SU-DHL-6 (cell line): ENCODE results near the gene IRX3.

Experiments used
- H2AFZ ChIP-seq: fragments of 200-600 bp; sonication (generic); 2 replicates; pipeline ENCODE4 v1.6.1; 2014; ENCODE audit warnings: low read depth, mild to moderate bottlenecking, moderate library complexity, mixed read lengths, antibody characterized with exemption, low read length; ENCODE audit not compliant: severe bottlenecking
- H3F3A ChIP-seq: fragments of 200-600 bp; shearing (Covaris generic); 2 replicates; pipeline ENCODE4 v1.6.0; 2016; ENCODE audit warnings: antibody characterized with exemption, mild to moderate bottlenecking; ENCODE audit not compliant: insufficient read depth
- H3K27ac ChIP-seq: fragments of 200-600 bp; sonication (generic); 2 replicates; pipeline ENCODE4 v1.5.1; 2016; ENCODE audit warnings: low read depth, mild to moderate bottlenecking, low read length, moderate library complexity, mixed read lengths
- H3K27me3 ChIP-seq: fragments of 200-600 bp; sonication (generic), shearing (Covaris generic); 2 replicates; pipeline ENCODE4 v1.6.0; 2014; ENCODE audit warnings: mild to moderate bottlenecking, low read length
- H3K36me3 ChIP-seq: fragments of 200-600 bp; sonication (generic); 2 replicates; pipeline ENCODE4 v1.6.1; 2014; ENCODE audit warnings: mild to moderate bottlenecking, low read length, mixed read lengths
- H3K4me2 ChIP-seq: fragments of 300-600, 200-600 bp; shearing (Covaris generic), sonication (generic); 2 replicates; pipeline ENCODE4 v1.6.0; 2014; ENCODE audit warnings: low read length, low read depth, mild to moderate bottlenecking; ENCODE audit not compliant: poor library complexity, severe bottlenecking
- H3K4me3 ChIP-seq: fragments of 200-600 bp; sonication (generic); 2 replicates; pipeline ENCODE4 v1.5.1; 2014; ENCODE audit warnings: antibody characterized with exemption, low read length, mild to moderate bottlenecking, mixed read lengths; ENCODE audit not compliant: insufficient read depth, poor library complexity, severe bottlenecking
- H3K79me2 ChIP-seq: fragments of 200-600 bp; sonication (generic); 2 replicates; pipeline ENCODE4 v1.6.1; 2014; ENCODE audit warnings: mild to moderate bottlenecking, low read length, moderate library complexity; ENCODE audit not compliant: insufficient read depth
- H3K9ac ChIP-seq: fragments of 200-600 bp; sonication (generic); 2 replicates; pipeline ENCODE4 v1.7.0; 2014; ENCODE audit warnings: mild to moderate bottlenecking, low read length
- H3K9me2 ChIP-seq: fragments of 200-600 bp; sonication (generic); replicated peaks from 2 replicates; pipeline ENCODE4 v1.6.1; 2014; ENCODE audit warnings: low read length; ENCODE audit not compliant: insufficient read depth
- H3K9me3 ChIP-seq: fragments of 200-600 bp; sonication (generic); 2 replicates; pipeline ENCODE4 v1.6.1; 2014; ENCODE audit warnings: low read length, mixed read lengths; ENCODE audit not compliant: insufficient read depth
- H4K20me1 ChIP-seq: fragments of 200-600 bp; sonication (generic); 2 replicates; pipeline ENCODE4 v1.6.1; 2014; ENCODE audit warnings: low read depth, mild to moderate bottlenecking, antibody characterized with exemption, low read length, moderate library complexity, mixed read lengths
- EZH2phosphoT487 ChIP-seq: fragments of 200-600 bp; sonication (generic), shearing (Covaris generic); conservative IDR thresholded peaks from 2 replicates; pipeline ENCODE4 v1.6.1; 2018; ENCODE audit warnings: mild to moderate bottlenecking, antibody characterized with exemption, low read length, moderate library complexity, mixed read lengths
- TF ChIP-seq, protein P1 (sequence below): fragments of 200-600 bp; sonication (generic); IDR thresholded peaks from one replicate; pipeline ENCODE4 v1.5.1; 2017; ENCODE audit warnings: antibody characterized with exemption, mild to moderate bottlenecking, low read length, moderate library complexity; ENCODE audit not compliant: insufficient read depth, poor library complexity, severe bottlenecking

IRX3 gene

GRCh38 chr16:54284931-54285413 is 1.6 kb downstream of the IRX3 start:
- Histone ChIP-seq H3K4me2 (no peak overlapping the region), H3K27ac (no peak overlapping the region), H2AFZ (no peak overlapping the region), H3K36me3 (no peaks in the 10 kb centered on the region), H3K79me2 (no peaks in the 10 kb centered on the region), H3K9ac (no peak overlapping the region), H3K27me3 (no peaks in the 10 kb centered on the region), H3K9me3 (no peaks in the 10 kb centered on the region), H3K4me3 (no peak overlapping the region), H3K9me2 (no peaks in the 10 kb centered on the region), H3F3A (no peaks in the 10 kb centered on the region), H4K20me1 (no peaks in the 10 kb centered on the region)
- TF ChIP-seq, protein P1, sequence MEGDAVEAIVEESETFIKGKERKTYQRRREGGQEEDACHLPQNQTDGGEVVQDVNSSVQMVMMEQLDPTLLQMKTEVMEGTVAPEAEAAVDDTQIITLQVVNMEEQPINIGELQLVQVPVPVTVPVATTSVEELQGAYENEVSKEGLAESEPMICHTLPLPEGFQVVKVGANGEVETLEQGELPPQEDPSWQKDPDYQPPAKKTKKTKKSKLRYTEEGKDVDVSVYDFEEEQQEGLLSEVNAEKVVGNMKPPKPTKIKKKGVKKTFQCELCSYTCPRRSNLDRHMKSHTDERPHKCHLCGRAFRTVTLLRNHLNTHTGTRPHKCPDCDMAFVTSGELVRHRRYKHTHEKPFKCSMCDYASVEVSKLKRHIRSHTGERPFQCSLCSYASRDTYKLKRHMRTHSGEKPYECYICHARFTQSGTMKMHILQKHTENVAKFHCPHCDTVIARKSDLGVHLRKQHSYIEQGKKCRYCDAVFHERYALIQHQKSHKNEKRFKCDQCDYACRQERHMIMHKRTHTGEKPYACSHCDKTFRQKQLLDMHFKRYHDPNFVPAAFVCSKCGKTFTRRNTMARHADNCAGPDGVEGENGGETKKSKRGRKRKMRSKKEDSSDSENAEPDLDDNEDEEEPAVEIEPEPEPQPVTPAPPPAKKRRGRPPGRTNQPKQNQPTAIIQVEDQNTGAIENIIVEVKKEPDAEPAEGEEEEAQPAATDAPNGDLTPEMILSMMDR = no peak
- TF ChIP-seq EZH2phosphoT487 = no peak

DNA sequence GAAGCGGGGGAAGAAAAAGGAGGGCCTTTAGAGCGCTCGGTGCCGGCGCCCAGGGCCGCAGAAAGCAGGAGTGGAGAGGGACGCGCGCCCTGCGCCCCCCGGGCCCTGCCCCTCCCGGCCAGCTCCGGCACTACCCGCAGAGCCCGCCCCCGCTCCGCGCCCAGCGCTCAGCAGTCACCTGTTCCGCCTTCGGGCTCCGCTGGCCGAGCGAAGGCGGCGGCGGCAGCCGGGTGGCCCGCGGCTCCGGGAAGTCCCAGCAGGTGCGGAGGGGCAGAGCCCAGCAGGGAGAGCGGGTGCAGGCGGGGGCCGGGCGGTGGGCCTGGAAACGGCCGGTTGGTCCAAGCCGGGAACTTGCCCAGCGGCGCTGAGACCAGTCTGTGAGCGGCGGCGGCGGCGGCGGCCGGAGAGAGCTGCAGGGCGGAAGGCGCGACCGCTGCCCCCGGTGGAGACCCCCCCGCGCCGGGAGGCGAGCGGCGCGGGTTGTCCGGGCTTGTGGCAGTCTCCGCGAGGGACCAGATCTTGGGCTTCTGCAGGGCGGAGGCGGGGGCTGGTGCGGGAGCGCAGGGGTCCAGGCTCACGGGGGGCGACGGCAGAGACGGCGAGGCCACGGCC is 2.2 kb downstream of the IRX3 start:
- H3K9me2 ChIP-seq = no peaks in the 10 kb centered on the region
- H3K9me3 ChIP-seq = no peaks in the 10 kb centered on the region
- H3F3A ChIP-seq = no peaks in the 10 kb centered on the region
- H3K79me2 ChIP-seq = no peaks in the 10 kb centered on the region
- H3K27me3 ChIP-seq = no peaks in the 10 kb centered on the region
- no peak overlapping the region for H3K27ac ChIP-seq
- H3K9ac ChIP-seq = no peak overlapping the region
- no peak overlapping the region for H3K4me3 ChIP-seq
- TF ChIP-seq, protein P1 = no peak
- no peak for TF ChIP-seq EZH2phosphoT487
- no peak overlapping the region for H3K4me2 ChIP-seq
- H4K20me1 ChIP-seq = no peaks in the 10 kb centered on the region
- no peak overlapping the region for H2AFZ ChIP-seq
- no peaks in the 10 kb centered on the region for H3K36me3 ChIP-seq

- no peaks in the 10 kb centered on the region for H3K9me3 ChIP-seq
- H3K36me3 ChIP-seq = no peaks in the 10 kb centered on the region
- H3K4me2 ChIP-seq = no peak overlapping the region
- no peaks in the 10 kb centered on the region for H3K79me2 ChIP-seq
- H3K9me2 ChIP-seq = no peaks in the 10 kb centered on the region
- H3F3A ChIP-seq = no peaks in the 10 kb centered on the region
- no peak overlapping the region for H3K27ac ChIP-seq
- H4K20me1 ChIP-seq = no peaks in the 10 kb centered on the region
- H3K9ac ChIP-seq = no peak overlapping the region
- TF ChIP-seq, protein P1 = no peak
- no peak for TF ChIP-seq EZH2phosphoT487
- no peak overlapping the region for H3K4me3 ChIP-seq
- no peaks in the 10 kb centered on the region for H3K27me3 ChIP-seq
- H2AFZ ChIP-seq = no peak overlapping the region
Observed at GRCh38 chr16:54283725-54284318, 2.8 kb downstream of the IRX3 start.
